Neural cell (in vitro differentiated cells): Measurements from ENCODE around the gene TIGD4.

Experiments
- CTCF ChIP-seq: fragments of 450-650 bp; IDR thresholded peaks from 2 replicates; pipeline ENCODE4 v1.5.1; 2014; ENCODE audit warnings: antibody characterized with exemption, mild to moderate bottlenecking, moderate library complexity; ENCODE audit not compliant: poor library complexity, severe bottlenecking
- EZH2 ChIP-seq: fragments of 200-600, 300-800 bp; shearing (Covaris generic), sonication (generic); IDR thresholded peaks from 2 replicates; pipeline ENCODE4 v1.6.1; 2014; ENCODE audit warnings: antibody characterized with exemption, low read length, borderline replicate concordance, mild to moderate bottlenecking; ENCODE audit not compliant: insufficient read depth, poor library complexity, severe bottlenecking
- POLR2AphosphoS5 ChIP-seq: IDR thresholded peaks from 2 replicates; pipeline ENCODE4 v1.6.1; 2012
- REST ChIP-seq: IDR thresholded peaks from 2 replicates; pipeline ENCODE4 v1.6.1; 2012; ENCODE audit warnings: borderline replicate concordance

GRCh38 chr4:152748619-152749018, 30.9 kb downstream of the TIGD4 start:
- TF ChIP-seq EZH2 (no peak), CTCF (no peak), POLR2AphosphoS5 (no peak), REST (no peak)
